ENCODE data around the gene C5orf52. TPM values are rescaled to one million over a fixed set of nuclear protein-coding genes. Genes with fewer than 3 reads are reported as not detected.
"Not testable (repeated sequence)": the region's sequence is repeated elsewhere in the genome, so short reads cannot be mapped to it uniquely, and the experiment has no call there.

C5orf52 gene
- total and polyA plus RNA-seq, 2 experiments from 2014 or later, result not detected

- no peaks in the 10 kb centered on the region for H3K9me2 ChIP-seq (replicated peaks; ENCODE audit: insufficient read depth)
- no peaks in the 10 kb centered on the region for H4K20me1 ChIP-seq (ENCODE audit: insufficient read depth, poor library complexity, severe bottlenecking)
- no peaks in the 10 kb centered on the region for H3K9me3 ChIP-seq (ENCODE audit: low read depth)
- H3K4me2 ChIP-seq, result no peak overlapping the region
- H3K4me1 ChIP-seq (ENCODE audit: insufficient read depth), result no peaks in the 10 kb centered on the region
- H2AFZ ChIP-seq, result no peak overlapping the region
- H3K79me2 ChIP-seq, result no peaks in the 10 kb centered on the region
- TF ChIP-seq EZH2phosphoT487 (IDR thresholded peaks at IDR 0.05; ENCODE audit: low read depth, severe bottlenecking, unreplicated experiment) (no peak), CTCF (IDR thresholded peaks at IDR 0.05; ENCODE audit: poor library complexity) (no peak), EZH2 (IDR thresholded peaks at IDR 0.05; ENCODE audit: borderline replicate concordance) (no peak)
- H3K36me3 ChIP-seq (replicated peaks; ENCODE audit: insufficient read depth, low read depth), result no peaks in the 10 kb centered on the region
- H3K27me3 ChIP-seq, result no peaks in the 10 kb centered on the region
- 62% methylated on average over 6 of the region's 6 CpGs for WGBS (ENCODE audit: low lambda C conversion rate, missing lambda C conversion rate)
- DNase-seq (ENCODE audit: low spot score), result peak; percentile 8
- H3K4me3 ChIP-seq, result no peak overlapping the region
- no peak overlapping the region for H3K27ac ChIP-seq
Observed at GRCh38 chr5:157721159-157721558, 49.8 kb downstream of the C5orf52 start.

- H3K27me3 ChIP-seq; DNase-seq (ENCODE audit: low spot score): not testable (repeated sequence)
- WGBS (ENCODE audit: low lambda C conversion rate, missing lambda C conversion rate), result 81% methylated on average over 2 of the region's 2 CpGs
Observed at GRCh38 chr5:157722895-157723294, 51.6 kb downstream of the C5orf52 start.

DNA sequence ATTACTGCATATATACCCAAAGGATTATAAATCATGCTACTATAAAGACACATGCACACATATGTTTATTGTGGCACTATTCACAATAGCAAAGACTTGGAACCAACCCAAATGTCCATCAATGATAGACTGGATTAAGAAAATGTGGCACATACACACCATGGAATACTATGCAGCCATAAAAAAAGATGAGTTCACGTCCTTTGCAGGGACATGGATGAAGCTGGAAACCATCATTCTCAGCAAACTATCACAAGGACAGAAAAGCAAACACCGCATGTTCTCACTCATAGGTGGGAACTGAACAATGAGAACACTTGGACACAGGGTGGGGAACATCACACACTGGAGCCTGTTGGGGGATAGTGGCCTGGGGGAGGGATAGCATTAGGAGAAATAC is 55.3 kb downstream of the C5orf52 start:
- H3K27me3 ChIP-seq; H3K4me2 ChIP-seq; H3K36me3 ChIP-seq (replicated peaks; ENCODE audit: insufficient read depth, low read depth); H4K20me1 ChIP-seq (ENCODE audit: insufficient read depth, poor library complexity, severe bottlenecking); H3K79me2 ChIP-seq; H3K4me3 ChIP-seq; H3K9me2 ChIP-seq (replicated peaks; ENCODE audit: insufficient read depth); H3K4me1 ChIP-seq (ENCODE audit: insufficient read depth); H3K9me3 ChIP-seq (ENCODE audit: low read depth); DNase-seq (ENCODE audit: low spot score); H3K27ac ChIP-seq; H2AFZ ChIP-seq: not testable (repeated sequence)
- 87% methylated on average over 2 of the region's 2 CpGs for WGBS (ENCODE audit: low lambda C conversion rate, missing lambda C conversion rate)

More at GRCh38 chr5:157722895-157723294, 51.6 kb downstream of the C5orf52 start:
- H3K9me2 ChIP-seq (replicated peaks; ENCODE audit: insufficient read depth); H3K9me3 ChIP-seq (ENCODE audit: low read depth); H3K79me2 ChIP-seq; H4K20me1 ChIP-seq (ENCODE audit: insufficient read depth, poor library complexity, severe bottlenecking); H3K36me3 ChIP-seq (replicated peaks; ENCODE audit: insufficient read depth, low read depth); H3K4me3 ChIP-seq; H3K27ac ChIP-seq; H2AFZ ChIP-seq; H3K4me1 ChIP-seq (ENCODE audit: insufficient read depth); H3K4me2 ChIP-seq: not testable (repeated sequence)

GRCh38 chr5:157727858-157728257 is 56.5 kb downstream of the C5orf52 start:
- H3K4me3 ChIP-seq; H3K27ac ChIP-seq; H3K27me3 ChIP-seq; DNase-seq (ENCODE audit: low spot score); H3K4me1 ChIP-seq (ENCODE audit: insufficient read depth); H2AFZ ChIP-seq; H4K20me1 ChIP-seq (ENCODE audit: insufficient read depth, poor library complexity, severe bottlenecking); H3K4me2 ChIP-seq; H3K9me3 ChIP-seq (ENCODE audit: low read depth); H3K9me2 ChIP-seq (replicated peaks; ENCODE audit: insufficient read depth); H3K36me3 ChIP-seq (replicated peaks; ENCODE audit: insufficient read depth, low read depth); H3K79me2 ChIP-seq: not testable (repeated sequence)
- WGBS (ENCODE audit: low lambda C conversion rate, missing lambda C conversion rate), result 93% methylated on average over 1 of the region's 1 CpG

Other genes with a start within 250 kb of the C5orf52 start
- 0.17 TPM in 1 of 2 replicates, not detected in the other for gene NIPAL4, start 211.3 kb upstream of the C5orf52 start, total RNA-seq
- 0.37 and 1.0 TPM in 2 replicates for gene NIPAL4, start 211.3 kb upstream of the C5orf52 start, polyA plus RNA-seq
- gene ADAM19, start 95.8 kb upstream of the C5orf52 start, total RNA-seq, result 8.0 and 8.6 TPM in 2 replicates
- gene ADAM19, start 95.8 kb upstream of the C5orf52 start, polyA plus RNA-seq, result 6.0 and 6.9 TPM in 2 replicates
- not detected in 2 replicates for gene SOX30, start 19.1 kb upstream of the C5orf52 start, total RNA-seq
- 0.44 TPM in 1 of 2 replicates, not detected in the other for gene SOX30, start 19.1 kb upstream of the C5orf52 start, polyA plus RNA-seq
- gene THG1L, start 59.9 kb downstream of the C5orf52 start, total RNA-seq, result 10.2 and 16.2 TPM in 2 replicates
- gene THG1L, start 59.9 kb downstream of the C5orf52 start, polyA plus RNA-seq, result 7.5 and 8.8 TPM in 2 replicates
- gene LSM11, start 72.2 kb downstream of the C5orf52 start, total RNA-seq, result 4.7 and 6.4 TPM in 2 replicates
- 1.3 and 2.1 TPM in 2 replicates for gene LSM11, start 72.2 kb downstream of the C5orf52 start, polyA plus RNA-seq
- 107 and 129 TPM in 2 replicates for gene CLINT1, start 187.6 kb downstream of the C5orf52 start, total RNA-seq
- 78.0 and 84.0 TPM in 2 replicates for gene CLINT1, start 187.6 kb downstream of the C5orf52 start, polyA plus RNA-seq

Data from hepatocyte (in vitro differentiated cells).